CD4-positive, alpha-beta T cell (primary cell): ENCODE data around the gene NPNT. TPM values are rescaled to one million over a fixed set of nuclear protein-coding genes. Genes with fewer than 3 reads are reported as not detected.

Source experiments
- ATAC-seq: fragments of 200-7000 bp; cut with Tn5 transposase; one replicate; pipeline ENCODE4 v1.10.0; 2022; ENCODE audit warnings: mild to moderate bottlenecking; ENCODE audit not compliant: poor library complexity
- CTCF ChIA-PET: fragments of 350-600 bp; sonication (Branson Sonifier 250); formaldehyde crosslinking; loops from one replicate; lab custom pipeline; 2021; ENCODE audit warnings: antibody characterized with exemption, inconsistent platforms; lab: Charles Lee
- POLR2A ChIA-PET: fragments of 350-600 bp; sonication (Branson Sonifier 250); formaldehyde crosslinking; loops from one replicate; lab custom pipeline; 2021; ENCODE audit warnings: antibody characterized with exemption, inconsistent platforms; lab: Charles Lee
- DNase-seq, 14 experiments: peaks; one replicate each; pipeline ENCODE4 v3.0.0-alpha.2; 2013 to 2020; ENCODE audit warnings: mixed read lengths in 2 of 14
- H3K27ac ChIP-seq, 2 donors: one replicate each; pipeline versions ENCODE4 v1.5.1 to v1.7.0; 2013; ENCODE audit warnings: low read length in 2 of 2, low read depth in 1 of 2, mild to moderate bottlenecking in 1 of 2
- H3K27me3 ChIP-seq, 2 experiments: 1 replicate in 1 of 2; 2 replicates in 1 of 2; pipeline versions ENCODE4 v1.6.1 to v1.7.0; 2013; ENCODE audit warnings: low read length in 2 of 2, control low read depth in 1 of 2, mild to moderate bottlenecking in 1 of 2, moderate library complexity in 1 of 2; ENCODE audit not compliant: insufficient read depth in 2 of 2, control insufficient read depth in 1 of 2
- H3K36me3 ChIP-seq: one replicate; pipeline ENCODE4 v1.6.1; 2013; ENCODE audit warnings: low read length, control low read depth; ENCODE audit not compliant: insufficient read depth
- H3K4me1 ChIP-seq: one replicate; pipeline ENCODE4 v1.6.1; 2013; ENCODE audit warnings: low read length, control low read depth; ENCODE audit not compliant: insufficient read depth
- H3K4me3 ChIP-seq: one replicate; pipeline ENCODE4 v1.5.1; 2013; ENCODE audit warnings: mild to moderate bottlenecking, low read length, moderate library complexity
- H3K9me3 ChIP-seq, 2 experiments: 1 replicate in 1 of 2; 2 replicates in 1 of 2; pipeline versions ENCODE4 v1.6.1 to v1.7.0; 2013; ENCODE audit warnings: low read length in 2 of 2, mild to moderate bottlenecking in 2 of 2, control low read depth in 1 of 2, moderate library complexity in 1 of 2; ENCODE audit not compliant: control insufficient read depth in 1 of 2, insufficient read depth in 1 of 2
- H3K27ac Mint-ChIP-seq: one replicate; pipeline ENCODE4 v1.8.0; 2020; ENCODE audit warnings: mixed read lengths
- H3K27me3 Mint-ChIP-seq: one replicate; pipeline ENCODE4 v1.8.0; 2021; ENCODE audit warnings: mixed read lengths
- H3K36me3 Mint-ChIP-seq: one replicate; pipeline ENCODE4 v1.8.0; 2021; ENCODE audit warnings: low read depth, mixed read lengths
- H3K4me1 Mint-ChIP-seq: one replicate; pipeline ENCODE4 v1.8.0; 2021; ENCODE audit warnings: low read depth, mixed read lengths
- H3K4me3 Mint-ChIP-seq: one replicate; pipeline ENCODE4 v1.8.0; 2020; ENCODE audit warnings: mild to moderate bottlenecking, mixed read lengths
- H3K9me3 Mint-ChIP-seq: one replicate; pipeline ENCODE4 v1.8.0; 2020; ENCODE audit warnings: mixed read lengths
- CTCF ChIP-seq: fragments of 200-600 bp; IDR thresholded peaks from one replicate; pipeline ENCODE4 v1.8.0; 2022; ENCODE audit warnings: antibody characterized with exemption, mild to moderate bottlenecking
- intact Hi-C, 2 experiments: fragments of 100-400 bp; cut with DNase I in 1 of 2; cut with micrococcal nuclease in 1 of 2; formaldehyde crosslinking; loops; one replicate each; pipeline versions ENCODE4 v1.15.1 to v1.9.0; 2023 to 2025; cut with DNase I, micrococcal nuclease
- total RNA-seq, 174 experiments: library from RNA in 2 of 174; stranded (reverse) in 2 of 174; gene quantifications; one replicate each; pipeline ENCODE4 v1.2.3 and lab custom pipeline; 2021 to 2026

NPNT gene
- total RNA-seq, 2 experiments from 2014 or later = not detected

DNA sequence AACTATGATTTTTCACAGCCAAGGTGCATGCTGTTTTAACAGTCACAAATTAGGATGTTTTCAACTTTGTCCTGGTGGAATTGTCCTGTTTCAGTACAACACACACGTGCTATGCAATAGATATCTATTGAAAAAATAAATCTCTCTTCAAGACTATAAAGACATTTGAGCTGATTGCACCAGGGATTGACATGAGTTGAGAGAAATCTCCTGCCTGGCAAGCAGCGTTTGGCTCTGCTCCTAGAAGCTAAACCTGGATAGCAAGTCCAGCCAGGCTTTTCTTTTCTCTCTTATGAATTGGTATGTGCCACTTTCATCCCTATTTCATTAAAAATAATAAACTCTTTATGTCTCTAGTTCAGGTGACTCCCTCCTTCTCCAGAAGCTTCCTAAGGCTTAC, 16.6 kb upstream of the NPNT start:
- intact Hi-C loops = no loop called here
- no peak overlapping the region for H3K4me3 ChIP-seq
- H3K36me3 Mint-ChIP-seq = no peaks in the 10 kb centered on the region
- no peaks in the 10 kb centered on the region for H3K9me3 Mint-ChIP-seq
- no peak overlapping the region for H3K27ac ChIP-seq
- DNase-seq (no peak), ATAC-seq (no peak)
- no peaks in the 10 kb centered on the region for H3K36me3 ChIP-seq
- H3K27me3 ChIP-seq = no peaks in the 10 kb centered on the region
- POLR2A ChIA-PET = no interaction called here
- H3K27me3 Mint-ChIP-seq = peaks cover 25% of the 10 kb centered on the region
- TF ChIP-seq CTCF = no peak
- no peaks in the 10 kb centered on the region for H3K4me1 ChIP-seq
- no peak overlapping the region for H3K27ac Mint-ChIP-seq
- CTCF ChIA-PET = no interaction called here
- peaks cover 0 to 6% of the 10 kb centered on the region in 2 experiments for H3K9me3 ChIP-seq
- H3K4me1 Mint-ChIP-seq = no peaks in the 10 kb centered on the region
- H3K4me3 Mint-ChIP-seq = no peak overlapping the region

DNA sequence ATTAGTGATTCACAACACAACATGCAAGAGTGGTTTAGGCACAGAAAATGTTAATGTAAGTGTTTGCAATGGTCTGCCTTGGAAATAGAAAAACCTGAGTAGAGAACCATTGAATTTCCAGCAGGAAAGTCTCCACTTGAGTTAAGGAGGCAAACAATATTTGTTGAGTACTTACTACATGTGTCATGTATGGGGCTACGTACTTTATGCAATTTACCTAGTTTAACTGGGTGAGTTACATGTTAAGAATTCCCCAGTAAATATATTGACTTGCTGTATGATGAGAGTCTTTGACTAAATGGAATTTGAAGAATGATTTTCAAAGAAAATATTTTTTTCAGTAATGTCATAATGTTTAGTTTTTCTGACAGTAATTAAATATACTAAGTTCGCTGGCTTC, 7.8 kb upstream of the NPNT start:
- Histone ChIP-seq H3K4me3 (no peak overlapping the region), H3K27ac (no peak overlapping the region), H3K9me3 (no peaks in the 10 kb centered on the region), H3K27me3 (peaks cover 0 to 9% of the 10 kb centered on the region in 2 experiments), H3K4me1 (no peaks in the 10 kb centered on the region), H3K36me3 (no peaks in the 10 kb centered on the region)
- intact Hi-C loops = no loop called here
- DNase-seq (no peak), ATAC-seq (no peak)
- Mint-ChIP-seq H3K4me3 (no peak overlapping the region), H3K36me3 (no peaks in the 10 kb centered on the region), H3K27me3 (peaks cover 22% of the 10 kb centered on the region), H3K27ac (no peak overlapping the region), H3K4me1 (no peaks in the 10 kb centered on the region), H3K9me3 (peaks cover 4% of the 10 kb centered on the region)
- CTCF ChIA-PET = no interaction called here
- no peak for TF ChIP-seq CTCF
- POLR2A ChIA-PET = no interaction called here

GRCh38 chr4:105895583-105896460, 551 bp downstream of the NPNT start:
- Mint-ChIP-seq H3K27me3 (peaks cover 82% of the 10 kb centered on the region), H3K9me3 (no peaks in the 10 kb centered on the region), H3K4me1 (no peaks in the 10 kb centered on the region), H3K4me3 (no peak overlapping the region), H3K27ac (no peak overlapping the region), H3K36me3 (no peaks in the 10 kb centered on the region)
- no peak for DNase-seq
- H3K4me1 ChIP-seq = no peaks in the 10 kb centered on the region
- ChIA-PET POLR2A (no interaction called here), CTCF (no interaction called here)
- peaks cover 0 to 11% of the 10 kb centered on the region in 2 experiments for H3K9me3 ChIP-seq
- no peak for ATAC-seq
- intact Hi-C loops = no loop called here
- H3K27ac ChIP-seq = no peak overlapping the region
- H3K27me3 ChIP-seq = peaks cover 28 to 69% of the 10 kb centered on the region in 2 experiments
- no peak for TF ChIP-seq CTCF
- H3K4me3 ChIP-seq = no peak overlapping the region
- no peaks in the 10 kb centered on the region for H3K36me3 ChIP-seq
